Prostate gland (tissue), 2 donors: Measurements from ENCODE around the gene C6orf58. TPM values are rescaled to one million over a fixed set of nuclear protein-coding genes. Genes with fewer than 3 reads are reported as not detected.

Source experiments
- DNase-seq: peaks from one replicate; pipeline ENCODE4 v3.0.0-alpha.2; 2019; ENCODE audit warnings: low spot score
- H3K27ac ChIP-seq, 2 donors: fragments of 200-600 bp; sonication (generic); 2 replicates each; pipeline ENCODE4 v1.5.1; 2017 to 2019
- H3K27me3 ChIP-seq: fragments of 200-600 bp; sonication (generic); replicated peaks from 2 replicates; pipeline ENCODE4 v1.5.1; 2019; ENCODE audit not compliant: insufficient read depth
- H3K36me3 ChIP-seq, 2 donors: fragments of 200-600 bp; sonication (generic); 1 replicate in 1 of 2; 2 replicates in 1 of 2; pipeline versions ENCODE4 v1.5.1 to v1.8.1; 2017 to 2019
- H3K4me1 ChIP-seq: fragments of 200-600 bp; sonication (generic); replicated peaks from 2 replicates; pipeline ENCODE4 v1.5.1; 2019
- H3K4me3 ChIP-seq, 2 donors: fragments of 200-600 bp; sonication (generic); 2 replicates each; pipeline ENCODE4 v1.5.1; 2017 to 2019
- H3K9me3 ChIP-seq: fragments of 200-600 bp; sonication (generic); 2 replicates; pipeline ENCODE4 v1.5.1; 2017
- CTCF ChIP-seq, 4 experiments: fragments of 200-600 bp in 2 of 4; fragments of 450-650 bp in 2 of 4; sonication (generic) in 2 of 4; IDR thresholded peaks; 1 replicate in 3 of 4; 2 replicates in 1 of 4; pipeline ENCODE4 v1.5.1; 2016 to 2019; ENCODE audit warnings: antibody characterized with exemption in 4 of 4, mild to moderate bottlenecking in 2 of 4, moderate library complexity in 2 of 4
- POLR2A ChIP-seq: fragments of 450-650 bp; IDR thresholded peaks from one replicate; pipeline ENCODE4 v1.6.1; 2016; ENCODE audit warnings: antibody characterized with exemption, mild to moderate bottlenecking
- POLR2AphosphoS5 ChIP-seq: sonication (generic); formaldehyde crosslinking; IDR thresholded peaks from one replicate; pipeline ENCODE4 v1.6.1; 2017; ENCODE audit warnings: antibody characterized with exemption
- WGBS: methylation state at CpG from one replicate; pipeline ENCODE4 v1.1.5; 2018; 5-methylcytosine and 5-hydroxymethylcytosine counted together
- intact Hi-C: fragments of 100-400 bp; cut with DNase I; formaldehyde crosslinking; loops from one replicate; pipeline ENCODE4 v1.14.2; 2022
- total RNA-seq, 2 donors: library from RNA; depleted of rRNA; stranded (reverse); fragments of >200 nt; gene quantifications; one replicate each; pipeline ENCODE4 v1.1.0, GENCODE V29; 2016

C6orf58 gene
- total RNA-seq, 2 donors from 2014 or later = not detected

DNA sequence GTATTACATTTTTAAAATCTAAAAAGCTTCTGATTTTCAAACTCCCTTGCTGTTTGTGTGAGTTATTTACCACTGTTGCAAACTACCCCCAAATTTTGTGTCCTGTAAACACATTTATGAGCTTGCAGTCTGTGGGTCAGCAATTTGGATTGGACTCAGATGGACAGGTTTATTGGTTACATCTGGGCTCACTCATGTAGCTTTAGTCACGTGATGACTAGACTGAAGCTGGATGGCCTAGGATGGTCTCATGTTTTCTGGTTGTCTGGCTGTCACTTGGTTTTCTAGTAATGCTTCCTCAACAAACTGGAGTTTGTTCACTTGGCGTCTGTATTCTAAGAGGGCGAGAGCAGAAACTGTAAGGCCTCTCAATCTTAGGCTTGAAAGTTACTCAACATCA is 12.2 kb upstream of the C6orf58 start:
- intact Hi-C loops = no loop called here
- Histone ChIP-seq H3K9me3 (no peaks in the 10 kb centered on the region), H3K4me1 (no peaks in the 10 kb centered on the region), H3K27me3 (no peaks in the 10 kb centered on the region), H3K4me3 (no peak overlapping the region), H3K36me3 (no peaks in the 10 kb centered on the region), H3K27ac (no peak overlapping the region)
- no peak for DNase-seq
- WGBS = 56% methylated on average over 3 of the region's 3 CpGs
- no peak for TF ChIP-seq POLR2AphosphoS5
- TF ChIP-seq CTCF (IDR thresholded peaks at IDR 0.05) = no peak
- TF ChIP-seq POLR2A = no peak

DNA sequence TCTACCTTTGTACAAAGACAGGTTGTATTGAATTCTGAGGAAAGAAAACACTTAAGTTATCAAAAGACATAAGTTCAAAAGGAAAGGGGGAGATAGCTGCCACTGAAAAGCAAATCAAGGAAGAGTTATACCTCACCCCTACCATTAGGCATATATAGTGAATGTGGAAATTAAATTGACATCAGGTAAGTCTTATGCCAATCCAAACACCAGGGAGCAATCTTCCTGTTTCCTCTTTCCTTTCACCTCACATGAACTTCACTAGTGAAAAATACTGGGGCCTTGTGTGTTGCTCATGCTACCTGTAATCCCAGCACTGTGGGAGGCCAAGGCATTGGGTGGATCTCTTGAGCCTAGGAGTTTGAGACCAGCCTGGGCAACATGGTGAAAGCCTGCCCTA is 10.9 kb upstream of the C6orf58 start:
- no peaks in the 10 kb centered on the region for H3K4me1 ChIP-seq
- TF ChIP-seq POLR2A (no peak), POLR2AphosphoS5 (no peak), CTCF (IDR thresholded peaks at IDR 0.05) (no peak)
- no peak overlapping the region for H3K4me3 ChIP-seq
- no peaks in the 10 kb centered on the region for H3K27me3 ChIP-seq
- H3K27ac ChIP-seq = no peak overlapping the region
- H3K36me3 ChIP-seq = no peaks in the 10 kb centered on the region
- H3K9me3 ChIP-seq = no peaks in the 10 kb centered on the region
- intact Hi-C loops = no loop called here
- DNase-seq = no peak

GRCh38 chr6:127566651-127567050 is 10.3 kb upstream of the C6orf58 start:
- Histone ChIP-seq H3K27me3 (no peaks in the 10 kb centered on the region), H3K4me3 (no peak overlapping the region), H3K9me3 (no peaks in the 10 kb centered on the region), H3K36me3 (no peaks in the 10 kb centered on the region), H3K27ac (no peak overlapping the region), H3K4me1 (no peaks in the 10 kb centered on the region)
- TF ChIP-seq POLR2A (no peak), POLR2AphosphoS5 (no peak), CTCF (IDR thresholded peaks at IDR 0.05) (no peak)
- DNase-seq = no peak
- intact Hi-C loops = no loop called here

- Histone ChIP-seq H3K4me1 (no peaks in the 10 kb centered on the region), H3K27me3 (no peaks in the 10 kb centered on the region), H3K9me3 (no peaks in the 10 kb centered on the region), H3K36me3 (no peaks in the 10 kb centered on the region), H3K4me3 (no peak overlapping the region), H3K27ac (no peak overlapping the region)
- intact Hi-C loops = no loop called here
- TF ChIP-seq CTCF (IDR thresholded peaks at IDR 0.05) = no peak
- no peak for TF ChIP-seq POLR2AphosphoS5
- TF ChIP-seq POLR2A = no peak
- no peak for DNase-seq
- WGBS = 75% methylated on average over 2 of the region's 2 CpGs
Observed at GRCh38 chr6:127567476-127567875, 9.5 kb upstream of the C6orf58 start.

- Histone ChIP-seq H3K36me3 (no peaks in the 10 kb centered on the region), H3K27me3 (no peaks in the 10 kb centered on the region), H3K27ac (no peak overlapping the region), H3K4me3 (no peak overlapping the region), H3K4me1 (no peaks in the 10 kb centered on the region), H3K9me3 (no peaks in the 10 kb centered on the region)
- 45% methylated on average over 1 of the region's 1 CpG for WGBS
- no peak for DNase-seq
- intact Hi-C loops = no loop called here
- no peak for TF ChIP-seq POLR2AphosphoS5
- no peak for TF ChIP-seq POLR2A
- no peak for TF ChIP-seq CTCF (IDR thresholded peaks at IDR 0.05)
Observed at GRCh38 chr6:127570739-127571389, 6.1 kb upstream of the C6orf58 start.
